ENCODE measurements around the gene MXI1.

The MXI1 gene

DNA sequence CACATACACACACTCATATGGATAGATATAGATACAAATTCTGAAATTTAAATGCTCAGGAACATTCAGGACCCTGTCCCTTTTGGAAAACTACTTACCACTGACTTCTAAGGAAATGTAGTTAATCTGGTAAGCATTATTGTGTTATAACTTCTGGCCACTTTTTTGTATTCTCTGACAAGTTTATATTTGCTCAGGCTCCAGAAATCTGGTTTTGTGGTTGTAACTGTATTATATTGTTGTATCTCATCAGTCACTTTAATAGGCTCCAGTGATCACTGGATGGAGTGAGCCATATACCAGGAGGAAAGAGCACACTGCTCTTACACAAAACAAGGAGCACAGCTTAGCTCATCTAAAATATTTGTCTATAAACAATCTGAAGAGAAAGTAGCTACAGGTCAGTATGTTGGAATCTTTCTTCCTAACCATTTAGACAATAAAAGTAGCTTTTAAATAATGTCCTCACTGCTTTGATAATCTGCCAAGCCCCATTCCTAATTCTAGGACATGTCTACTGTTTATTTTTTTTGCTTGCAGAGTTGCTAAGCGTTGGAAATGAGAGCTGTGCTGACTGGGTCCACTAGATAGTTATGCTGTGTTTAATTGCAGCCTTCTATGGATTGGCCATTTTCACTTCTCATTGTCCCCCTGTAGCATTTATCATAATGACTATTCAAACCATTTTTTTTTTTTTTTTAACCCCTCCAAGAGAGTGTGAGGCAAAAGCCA is 53.5 kb downstream of the MXI1 start:
- ATAC-seq: no peak
- no peak for TF ChIP-seq OSR1 (CRISPR knock-in tag; IDR thresholded peaks at IDR 0.05)
- TF ChIP-seq CSRNP3 (CRISPR knock-in tag; IDR thresholded peaks at IDR 0.05): no peak
- TF ChIP-seq ISL1 (CRISPR knock-in tag; IDR thresholded peaks at IDR 0.05): no peak
- no peak for TF ChIP-seq TSHZ2 (CRISPR knock-in tag; IDR thresholded peaks at IDR 0.05)
- TF ChIP-seq ARNTL (CRISPR knock-in tag; IDR thresholded peaks at IDR 0.05; ENCODE audit: borderline replicate concordance, low read depth): no peak
- TF ChIP-seq, protein P1, sequence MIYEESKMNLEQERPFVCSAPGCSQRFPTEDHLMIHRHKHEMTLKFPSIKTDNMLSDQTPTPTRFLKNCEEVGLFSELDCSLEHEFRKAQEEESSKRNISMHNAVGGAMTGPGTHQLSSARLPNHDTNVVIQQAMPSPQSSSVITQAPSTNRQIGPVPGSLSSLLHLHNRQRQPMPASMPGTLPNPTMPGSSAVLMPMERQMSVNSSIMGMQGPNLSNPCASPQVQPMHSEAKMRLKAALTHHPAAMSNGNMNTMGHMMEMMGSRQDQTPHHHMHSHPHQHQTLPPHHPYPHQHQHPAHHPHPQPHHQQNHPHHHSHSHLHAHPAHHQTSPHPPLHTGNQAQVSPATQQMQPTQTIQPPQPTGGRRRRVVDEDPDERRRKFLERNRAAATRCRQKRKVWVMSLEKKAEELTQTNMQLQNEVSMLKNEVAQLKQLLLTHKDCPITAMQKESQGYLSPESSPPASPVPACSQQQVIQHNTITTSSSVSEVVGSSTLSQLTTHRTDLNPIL (CRISPR knock-in tag; IDR thresholded peaks at IDR 0.05; ENCODE audit: low read depth): no peak
- TF ChIP-seq ZNF8 (CRISPR knock-in tag; IDR thresholded peaks at IDR 0.05): no peak
- no peak for TF ChIP-seq ESRRG (CRISPR knock-in tag; IDR thresholded peaks at IDR 0.05)
- no peak for TF ChIP-seq ZNF70 (CRISPR knock-in tag; IDR thresholded peaks at IDR 0.05)
- no peak for TF ChIP-seq ZNF565 (CRISPR knock-in tag; conservative IDR thresholded peaks at IDR 0.05; ENCODE audit: low read depth)
- no peak for TF ChIP-seq ZFP3 (CRISPR knock-in tag; IDR thresholded peaks at IDR 0.05)
- TF ChIP-seq TCF4 (CRISPR knock-in tag; IDR thresholded peaks at IDR 0.05; ENCODE audit: borderline replicate concordance): no peak
- TF ChIP-seq ZFP30 (CRISPR knock-in tag; IDR thresholded peaks at IDR 0.05): no peak

- no peak for TF ChIP-seq ZNF565 (CRISPR knock-in tag; conservative IDR thresholded peaks at IDR 0.05; ENCODE audit: low read depth)
- TF ChIP-seq ISL1 (CRISPR knock-in tag; IDR thresholded peaks at IDR 0.05): no peak
- no peak for TF ChIP-seq TSHZ2 (CRISPR knock-in tag; IDR thresholded peaks at IDR 0.05)
- no peak for TF ChIP-seq TOX (CRISPR knock-in tag; IDR thresholded peaks at IDR 0.05; ENCODE audit: borderline replicate concordance)
- no peak for TF ChIP-seq CSDC2 (CRISPR knock-in tag; IDR thresholded peaks at IDR 0.05)
- no peak for TF ChIP-seq ESRRG (CRISPR knock-in tag; IDR thresholded peaks at IDR 0.05)
- TF ChIP-seq POU6F1 (CRISPR knock-in tag; IDR thresholded peaks at IDR 0.05; ENCODE audit: borderline replicate concordance, low read depth): no peak
- no peak for ATAC-seq
These were observed 55.8 kb downstream of the MXI1 start for GRCh38 chr10:110263164-110263563.

DNA sequence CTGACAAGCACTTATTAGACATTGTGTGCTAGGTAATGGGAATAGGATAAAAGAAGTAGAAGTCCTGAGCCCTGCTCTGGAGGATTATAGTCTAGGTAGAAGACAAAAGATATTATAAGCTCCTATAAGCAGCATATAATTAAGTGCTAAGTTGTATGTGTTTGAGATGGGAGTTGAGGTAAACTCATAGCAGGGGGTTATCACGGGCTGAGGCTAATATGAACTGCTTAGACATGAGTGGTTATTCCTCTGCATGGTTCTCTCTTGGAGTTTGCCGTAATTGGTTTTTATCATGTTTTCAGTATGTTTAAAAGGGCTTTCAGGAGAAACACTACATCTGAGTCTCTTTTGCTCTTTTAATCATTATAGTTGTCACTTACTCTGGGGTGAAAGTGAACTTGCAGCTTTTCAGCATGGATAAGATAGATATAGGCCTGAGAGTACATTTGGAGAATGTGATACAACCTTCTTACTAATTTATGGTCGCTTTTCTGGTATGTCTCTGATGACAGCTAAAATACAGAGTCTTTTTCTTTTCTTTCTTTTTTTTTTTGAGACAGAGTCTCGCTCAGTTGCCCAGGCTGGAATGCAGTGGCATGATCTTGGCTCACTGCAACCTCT is 58.3 kb downstream of the MXI1 start:
- ATAC-seq: no peak
- TF ChIP-seq TOX (CRISPR knock-in tag; IDR thresholded peaks at IDR 0.05; ENCODE audit: borderline replicate concordance) (no peak), GLIS3 (CRISPR knock-in tag; IDR thresholded peaks at IDR 0.05) (no peak), CSDC2 (CRISPR knock-in tag; IDR thresholded peaks at IDR 0.05) (no peak), ISL1 (CRISPR knock-in tag; IDR thresholded peaks at IDR 0.05) (no peak), CSRNP3 (CRISPR knock-in tag; IDR thresholded peaks at IDR 0.05) (no peak), POU6F1 (CRISPR knock-in tag; IDR thresholded peaks at IDR 0.05; ENCODE audit: borderline replicate concordance, low read depth) (no peak), ZNF565 (CRISPR knock-in tag; conservative IDR thresholded peaks at IDR 0.05; ENCODE audit: low read depth) (no peak), SNAI2 (CRISPR knock-in tag; IDR thresholded peaks at IDR 0.05) (no peak)
- TF ChIP-seq, protein P2, sequence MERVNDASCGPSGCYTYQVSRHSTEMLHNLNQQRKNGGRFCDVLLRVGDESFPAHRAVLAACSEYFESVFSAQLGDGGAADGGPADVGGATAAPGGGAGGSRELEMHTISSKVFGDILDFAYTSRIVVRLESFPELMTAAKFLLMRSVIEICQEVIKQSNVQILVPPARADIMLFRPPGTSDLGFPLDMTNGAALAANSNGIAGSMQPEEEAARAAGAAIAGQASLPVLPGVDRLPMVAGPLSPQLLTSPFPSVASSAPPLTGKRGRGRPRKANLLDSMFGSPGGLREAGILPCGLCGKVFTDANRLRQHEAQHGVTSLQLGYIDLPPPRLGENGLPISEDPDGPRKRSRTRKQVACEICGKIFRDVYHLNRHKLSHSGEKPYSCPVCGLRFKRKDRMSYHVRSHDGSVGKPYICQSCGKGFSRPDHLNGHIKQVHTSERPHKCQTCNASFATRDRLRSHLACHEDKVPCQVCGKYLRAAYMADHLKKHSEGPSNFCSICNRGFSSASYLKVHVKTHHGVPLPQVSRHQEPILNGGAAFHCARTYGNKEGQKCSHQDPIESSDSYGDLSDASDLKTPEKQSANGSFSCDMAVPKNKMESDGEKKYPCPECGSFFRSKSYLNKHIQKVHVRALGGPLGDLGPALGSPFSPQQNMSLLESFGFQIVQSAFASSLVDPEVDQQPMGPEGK (CRISPR knock-in tag; IDR thresholded peaks at IDR 0.05; ENCODE audit: borderline replicate concordance): no peak
